K562 (cell line): ENCODE data around the gene MANF.

Experiments
- CREB1 ChIP-seq, 2 experiments: sonication (generic) in 1 of 2; formaldehyde crosslinking in 1 of 2; IDR thresholded peaks; 2 replicates each; pipeline versions ENCODE4 v1.6.1 to v1.8.0; 2012 to 2022; ENCODE audit warnings: inconsistent platforms in 1 of 2, mild to moderate bottlenecking in 1 of 2, missing genetic modification reagents in 1 of 2, moderate library complexity in 1 of 2
- JUN ChIP-seq, 2 experiments: sonication (generic) in 1 of 2; formaldehyde crosslinking in 1 of 2; IDR thresholded peaks; 2 replicates each; pipeline versions ENCODE4 v1.6.1 to v1.8.0; 2012 to 2022; ENCODE audit warnings: borderline replicate concordance in 2 of 2, mild to moderate bottlenecking in 2 of 2, improper control_type of control experiment in 1 of 2, low read depth in 1 of 2, low read length in 1 of 2, missing genetic modification reagents in 1 of 2
- MXI1 ChIP-seq: IDR thresholded peaks from 2 replicates; pipeline ENCODE4 v1.6.1; 2011; ENCODE audit warnings: low read depth, mild to moderate bottlenecking, improper control_type of control experiment, low read length

DNA sequence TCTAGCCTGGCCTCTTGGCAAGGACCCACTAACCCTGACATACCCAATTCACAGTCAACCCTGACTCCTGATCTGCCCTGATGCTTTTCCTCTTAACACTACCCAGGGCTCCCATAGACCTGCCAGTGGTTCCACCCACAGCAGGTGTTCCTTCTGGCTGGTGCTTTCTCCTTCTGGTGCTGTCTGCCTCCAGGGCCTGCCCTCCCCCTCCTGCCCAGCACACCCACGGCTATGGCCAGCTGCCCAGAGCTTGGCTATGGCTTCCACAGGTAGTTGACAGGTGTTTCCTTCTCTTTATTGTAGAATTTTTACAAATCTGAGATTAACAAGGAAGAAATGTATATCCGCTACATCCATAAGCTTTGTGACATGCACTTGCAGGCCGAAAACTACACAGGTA lies 46.5 kb upstream of the MANF start:
- no peak for TF ChIP-seq JUN (IDR thresholded peaks at IDR 0.05; ENCODE audit: borderline replicate concordance, low read depth, low read length)
- TF ChIP-seq JUN (CRISPR knock-in tag; IDR thresholded peaks at IDR 0.05; ENCODE audit: borderline replicate concordance): no peak
- TF ChIP-seq CREB1 (IDR thresholded peaks at IDR 0.05): no peak
- TF ChIP-seq CREB1 (CRISPR knock-in tag; IDR thresholded peaks at IDR 0.05): no peak
- no peak for TF ChIP-seq MXI1
